ENCODE measurements around the gene TTC7B.

The TTC7B gene

GRCh38 chr14:90617961-90618360 is 198.3 kb downstream of the TTC7B start:
- no peak for DNase-seq (ENCODE audit: low read depth in 2 of 2)

- no peak for DNase-seq (ENCODE audit: low read depth in 2 of 2)
Measured at GRCh38 chr14:90616881-90617280, 199.3 kb downstream of the TTC7B start.

GRCh38 chr14:90616313-90616712 is 199.9 kb downstream of the TTC7B start:
- DNase-seq (ENCODE audit: low read depth in 2 of 2), result no peak

GRCh38 chr14:90615517-90616060 is 200.6 kb downstream of the TTC7B start:
- DNase-seq (ENCODE audit: low read depth in 2 of 2), result no peak

- no peak for DNase-seq (ENCODE audit: low read depth in 2 of 2)
Measured at GRCh38 chr14:90614696-90615516, 201.3 kb downstream of the TTC7B start.

- DNase-seq (ENCODE audit: low read depth in 2 of 2), result no peak
Measured at GRCh38 chr14:90613997-90614396, 202.2 kb downstream of the TTC7B start.

- DNase-seq (ENCODE audit: low read depth in 2 of 2), result no peak
Measured at GRCh38 chr14:90613453-90613852, 202.8 kb downstream of the TTC7B start.

GRCh38 chr14:90612801-90613200 is 203.4 kb downstream of the TTC7B start:
- DNase-seq (ENCODE audit: low read depth in 2 of 2), result no peak

- DNase-seq (ENCODE audit: low read depth in 2 of 2), result no peak
Measured at GRCh38 chr14:90611936-90612335, 204.3 kb downstream of the TTC7B start.

- DNase-seq (ENCODE audit: low read depth in 2 of 2), result no peak
Measured at GRCh38 chr14:90611501-90611900, 204.7 kb downstream of the TTC7B start.

GRCh38 chr14:90610346-90611040 is 205.7 kb downstream of the TTC7B start:
- DNase-seq (ENCODE audit: low read depth in 2 of 2), result no peak

- no peak for DNase-seq (ENCODE audit: low read depth in 2 of 2)
Measured at GRCh38 chr14:90609376-90609775, 206.9 kb downstream of the TTC7B start.

GRCh38 chr14:90608929-90609341 is 207.3 kb downstream of the TTC7B start:
- no peak for DNase-seq (ENCODE audit: low read depth in 2 of 2)

- no peak for DNase-seq (ENCODE audit: low read depth in 2 of 2)
Measured at GRCh38 chr14:90608281-90608680, 207.9 kb downstream of the TTC7B start.

GRCh38 chr14:90607141-90607540 is 209.1 kb downstream of the TTC7B start:
- no peak for DNase-seq (ENCODE audit: low read depth in 2 of 2)

- DNase-seq (ENCODE audit: low read depth in 2 of 2), result no peak
Measured at GRCh38 chr14:90606434-90606833, 209.8 kb downstream of the TTC7B start.

GRCh38 chr14:90605430-90605829 is 210.8 kb downstream of the TTC7B start:
- no peak for DNase-seq (ENCODE audit: low read depth in 2 of 2)

GRCh38 chr14:90604356-90604755 is 211.9 kb downstream of the TTC7B start:
- no peak for DNase-seq (ENCODE audit: low read depth in 2 of 2)

- no peak for DNase-seq (ENCODE audit: low read depth in 2 of 2)
Measured at GRCh38 chr14:90603841-90604240, 212.4 kb downstream of the TTC7B start.

GRCh38 chr14:90603336-90603735 is 212.9 kb downstream of the TTC7B start:
- no peak for DNase-seq (ENCODE audit: low read depth in 2 of 2)

- no peak for DNase-seq (ENCODE audit: low read depth in 2 of 2)
Measured at GRCh38 chr14:90602088-90602687, 214.0 kb downstream of the TTC7B start.

- no peak for DNase-seq (ENCODE audit: low read depth in 2 of 2)
Measured at GRCh38 chr14:90601563-90601962, 214.7 kb downstream of the TTC7B start.

GRCh38 chr14:90600619-90601018 is 215.6 kb downstream of the TTC7B start:
- DNase-seq (ENCODE audit: low read depth in 2 of 2), result no peak
